ENCODE data around the gene NAPEPLD.
"Not testable (repeated sequence)": the region's sequence is repeated elsewhere in the genome, so short reads cannot be mapped to it uniquely, and the experiment has no call there.

The NAPEPLD gene

DNA sequence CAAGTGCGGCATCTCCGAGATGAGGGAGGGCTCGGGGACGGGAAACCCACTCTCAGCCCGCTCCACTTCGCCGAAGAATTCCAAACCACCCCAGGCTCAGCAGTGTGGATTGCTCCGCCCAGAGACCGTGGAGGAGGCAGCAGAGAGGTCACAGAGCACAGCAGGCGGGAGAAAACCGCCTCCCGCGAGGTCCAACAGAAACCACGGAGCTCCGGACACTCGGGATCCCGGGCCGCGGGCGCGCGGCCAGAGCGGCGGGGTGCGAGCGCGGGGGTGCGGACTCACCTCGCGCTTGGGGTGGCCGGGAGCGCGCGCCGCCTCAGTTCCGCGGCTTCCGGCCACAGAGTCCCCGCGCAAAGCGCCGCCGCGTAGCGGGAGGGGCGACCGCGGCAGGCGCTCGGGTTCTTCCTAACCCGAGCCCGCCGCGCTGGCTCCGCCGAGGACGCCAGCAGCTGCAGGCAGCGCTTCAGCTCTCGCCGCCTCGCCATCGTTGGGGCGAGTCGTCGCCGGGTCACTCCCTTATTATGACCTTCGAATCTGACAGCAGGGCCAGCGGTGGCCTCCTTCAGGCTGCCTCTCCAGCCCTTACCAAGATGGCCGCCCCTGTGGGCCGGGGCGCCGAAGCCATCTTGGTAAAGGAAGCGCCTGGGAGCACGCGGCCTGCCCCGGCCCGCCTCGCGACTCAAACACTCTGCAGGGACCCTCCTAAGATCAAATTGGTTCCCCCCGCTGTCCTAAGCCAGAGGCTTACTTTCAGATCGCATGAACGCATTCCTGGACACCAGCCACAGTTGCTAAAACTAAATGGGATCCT, at the start of gene NAPEPLD:
NAPEPLD (minus strand) TSS at position 106 of the 814 bp plus-strand sequence. CDS start 20,323 bp downstream, outside the sequence.
- DNase-seq (ENCODE audit: low spot score): peak; percentile 94

DNA sequence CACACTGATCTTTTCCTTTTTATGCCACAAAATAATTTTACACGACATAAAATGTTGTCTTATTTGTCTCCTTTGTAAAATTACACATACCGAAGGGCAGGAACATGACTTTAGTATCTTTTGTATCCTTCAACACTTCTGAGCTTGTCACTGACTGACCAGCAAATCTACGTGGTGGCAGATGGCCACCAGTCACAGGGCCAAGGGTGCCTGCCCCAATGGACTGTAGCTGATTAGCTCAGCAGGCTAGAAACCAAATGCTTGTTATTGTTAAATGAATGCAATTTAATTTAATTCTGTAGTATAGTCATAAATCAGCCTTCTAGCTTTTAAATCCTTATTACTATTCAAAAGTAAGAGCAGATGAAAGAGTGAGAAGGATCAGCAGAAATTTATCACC, 49.2 kb upstream of the NAPEPLD start:
- DNase-seq (ENCODE audit: low spot score): not testable (repeated sequence)

DNA sequence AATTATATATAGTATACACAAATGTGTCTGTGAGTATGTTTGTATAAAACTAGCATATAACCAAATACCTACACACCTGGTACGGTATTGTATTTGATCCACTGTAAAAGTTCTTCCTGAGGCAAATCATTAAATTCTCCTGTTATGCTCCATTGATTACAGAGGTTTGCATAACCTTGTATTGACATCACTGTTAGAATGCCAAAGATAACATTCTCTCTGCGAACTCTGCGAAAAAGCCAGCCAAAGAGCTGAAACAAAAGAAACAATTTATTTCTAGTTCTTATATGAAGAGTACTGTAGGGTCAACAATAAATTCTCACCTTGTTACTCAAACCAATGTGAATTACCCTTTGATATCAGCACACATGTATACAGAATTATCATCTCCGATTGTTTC, 46.5 kb upstream of the NAPEPLD start:
- not testable (repeated sequence) for DNase-seq (ENCODE audit: low spot score)

DNA sequence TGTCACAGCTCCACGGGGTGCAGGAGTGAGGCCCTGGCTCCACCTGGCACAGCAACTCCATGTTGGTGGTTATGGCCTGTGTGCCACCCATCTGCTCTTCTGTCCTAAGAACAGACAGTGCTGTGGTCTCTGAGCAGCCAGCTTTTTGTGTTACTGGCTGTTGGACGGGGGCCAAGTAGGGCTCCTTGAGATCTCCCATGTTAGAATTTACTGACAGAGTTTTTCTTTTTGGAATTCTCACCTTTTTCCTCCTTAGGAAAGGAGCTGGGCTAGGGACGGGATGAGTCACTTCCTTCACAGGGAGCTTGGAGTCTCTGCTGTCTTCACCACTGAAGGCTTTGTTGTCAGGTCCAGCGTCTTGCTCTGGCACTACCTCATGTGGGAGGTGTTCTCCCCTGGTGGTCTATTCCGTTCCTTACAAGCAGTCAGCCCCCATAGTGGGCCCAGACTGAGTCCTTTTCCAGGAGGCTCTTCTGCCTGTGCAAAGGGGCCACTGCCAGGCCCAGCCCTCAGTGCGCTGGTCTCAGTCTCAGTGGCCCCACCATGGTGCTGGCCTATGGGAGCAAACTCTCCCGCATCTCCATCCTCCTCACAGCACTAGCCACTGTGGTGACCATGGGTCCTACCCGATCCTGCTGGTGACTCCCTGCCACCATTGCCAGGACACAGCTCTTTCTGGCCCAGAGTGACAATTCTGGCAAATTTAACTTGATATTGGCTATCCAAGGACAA, 23.7 kb upstream of the NAPEPLD start:
- DNase-seq (ENCODE audit: low spot score): not testable (repeated sequence)

DNA sequence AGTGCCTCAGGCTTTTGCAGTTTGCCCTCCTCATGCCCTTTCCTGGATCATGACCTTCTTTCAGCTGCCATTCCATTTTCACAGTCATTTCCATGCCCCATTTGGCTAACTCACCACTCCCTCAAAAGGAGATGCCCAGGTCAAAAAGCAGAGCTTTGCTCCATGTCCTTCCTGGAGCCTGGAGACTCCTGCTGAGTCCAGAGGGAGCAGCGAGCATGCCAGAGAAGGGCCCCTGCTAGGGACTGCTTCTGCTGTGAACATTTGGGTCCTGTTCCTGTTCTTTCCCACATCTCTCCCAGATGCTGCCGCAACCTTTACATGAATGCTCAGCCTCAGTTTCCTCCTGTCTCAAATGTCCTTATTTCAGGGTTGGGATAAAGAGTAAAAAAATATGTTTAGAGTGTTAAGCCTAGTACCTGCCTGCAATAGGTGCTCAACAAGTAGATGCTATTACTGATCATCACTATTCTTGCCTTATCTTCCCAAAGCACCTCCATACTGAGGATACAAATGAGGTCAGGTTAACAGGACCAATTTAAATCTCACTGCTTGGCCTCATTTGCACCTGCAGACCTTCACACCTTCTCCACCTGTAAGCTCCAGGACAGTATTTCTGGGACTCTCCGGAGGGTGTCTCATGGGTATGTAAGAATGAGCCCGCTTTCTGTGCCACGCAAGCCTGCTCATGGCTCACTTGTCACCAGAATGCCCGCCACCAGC, 23.0 kb upstream of the NAPEPLD start:
- not testable (repeated sequence) for DNase-seq (ENCODE audit: low spot score)

DNA sequence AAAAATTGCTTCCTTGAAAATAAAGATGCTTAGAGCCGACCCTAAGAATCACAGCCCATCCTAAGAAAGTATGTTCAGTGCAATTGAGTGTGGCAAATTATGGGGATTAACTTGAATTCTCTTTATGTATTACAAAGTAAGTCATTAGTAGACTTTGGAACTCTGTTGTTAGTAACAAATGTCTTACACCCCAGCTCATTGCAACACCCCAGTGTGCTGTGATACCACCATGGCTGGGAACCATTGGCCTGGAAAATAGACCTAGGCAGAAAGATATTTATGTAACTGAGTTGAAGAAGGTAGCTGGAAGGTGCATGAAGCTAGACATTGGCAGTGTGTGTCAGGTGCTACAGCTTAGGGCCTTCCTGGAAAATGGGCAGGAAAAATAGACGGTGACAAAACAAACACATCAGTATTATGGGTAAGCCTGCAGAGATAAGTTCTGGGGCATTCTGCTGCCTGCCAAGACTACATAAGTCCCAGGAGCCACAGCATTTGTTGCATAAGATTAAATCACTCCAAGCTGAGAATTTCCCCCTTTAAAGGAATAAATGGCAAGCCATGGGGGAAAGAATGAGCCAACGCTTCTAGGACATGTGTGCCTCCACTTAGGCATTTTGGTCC, 18.1 kb upstream of the NAPEPLD start:
- not testable (repeated sequence) for DNase-seq (ENCODE audit: low spot score)

DNA sequence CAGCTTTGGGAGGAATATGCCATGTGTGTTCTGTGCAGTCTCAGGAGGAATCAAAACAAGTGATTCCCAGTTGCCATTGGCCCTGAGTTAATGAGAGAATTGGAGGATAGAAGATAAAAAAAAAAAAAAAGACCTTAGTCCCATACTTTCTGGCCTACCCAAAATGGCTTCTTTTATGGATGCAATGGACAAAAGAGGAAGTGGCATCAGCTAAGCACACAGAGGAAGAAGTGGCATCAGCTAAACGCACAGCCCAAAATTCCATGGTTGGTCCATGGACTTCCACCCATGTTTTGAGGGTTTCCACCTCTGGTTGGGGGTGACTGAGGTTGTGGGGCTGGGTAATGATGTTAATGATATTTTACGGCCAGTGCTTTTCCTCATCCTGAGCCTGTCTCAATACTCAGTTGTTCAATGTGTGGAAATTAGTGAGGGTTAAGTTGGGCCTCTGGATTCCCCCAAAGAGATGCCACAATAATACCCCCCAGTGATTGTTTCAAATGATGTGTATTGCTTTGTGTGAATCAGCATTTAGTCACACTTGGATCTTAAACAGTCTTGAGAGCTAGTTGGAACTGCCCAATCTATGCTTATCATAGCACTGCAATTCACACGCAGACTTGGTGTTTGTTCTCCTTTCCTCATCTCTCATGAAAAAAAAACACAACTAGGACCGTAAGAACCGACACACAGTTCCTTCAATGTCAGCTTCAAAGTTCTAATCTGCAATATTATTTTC, 14.4 kb upstream of the NAPEPLD start:
- not testable (repeated sequence) for DNase-seq (ENCODE audit: low spot score)

DNA sequence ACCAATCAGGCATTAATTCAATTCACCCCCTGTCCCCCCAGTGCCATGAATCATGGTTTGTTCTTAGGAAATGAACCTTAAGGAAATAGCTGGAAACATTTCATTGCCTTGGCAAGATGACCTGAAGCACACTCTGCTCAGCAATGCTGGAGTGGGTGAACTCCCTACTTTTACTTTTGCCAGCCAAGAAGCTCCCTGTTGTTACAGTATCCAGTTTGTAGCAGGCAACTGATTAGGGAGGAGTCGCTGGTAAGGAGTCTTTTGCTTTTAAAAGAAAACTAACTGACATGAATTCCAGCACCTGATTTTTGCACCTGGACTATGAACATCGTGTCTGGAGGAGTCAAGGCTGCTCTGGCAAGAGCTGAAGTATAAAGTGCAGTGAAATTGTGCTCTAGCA, 13.7 kb upstream of the NAPEPLD start:
- DNase-seq (ENCODE audit: low spot score): not testable (repeated sequence)

DNA sequence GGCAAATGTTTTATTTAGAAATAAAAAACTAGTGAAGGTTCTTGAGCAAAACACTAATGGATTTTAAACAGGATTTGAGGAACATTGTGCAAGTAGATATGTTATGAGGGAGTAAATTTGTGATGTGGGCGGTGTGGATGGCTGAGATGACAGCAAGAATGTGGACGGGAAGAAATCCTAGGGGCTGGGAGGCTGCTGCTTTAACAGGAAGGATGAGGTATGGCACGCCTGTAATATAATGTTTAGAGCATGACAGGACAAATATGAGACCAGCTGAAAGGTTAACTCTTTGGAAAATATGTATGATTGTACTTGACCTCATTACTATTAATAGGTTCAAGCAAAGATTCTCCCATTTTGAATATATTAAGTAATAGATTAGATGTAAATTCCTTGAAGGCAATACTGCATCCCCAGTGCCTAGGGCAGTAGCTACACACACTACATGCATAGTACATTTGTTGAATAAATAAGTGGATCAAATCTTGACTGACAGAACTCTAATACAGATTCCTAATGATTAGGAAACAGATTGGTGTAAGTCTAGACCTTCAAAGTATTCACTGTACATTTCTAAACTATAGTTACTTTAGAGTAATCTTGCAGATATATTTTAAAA, 13.2 kb upstream of the NAPEPLD start:
- DNase-seq (ENCODE audit: low spot score): not testable (repeated sequence)

DNA sequence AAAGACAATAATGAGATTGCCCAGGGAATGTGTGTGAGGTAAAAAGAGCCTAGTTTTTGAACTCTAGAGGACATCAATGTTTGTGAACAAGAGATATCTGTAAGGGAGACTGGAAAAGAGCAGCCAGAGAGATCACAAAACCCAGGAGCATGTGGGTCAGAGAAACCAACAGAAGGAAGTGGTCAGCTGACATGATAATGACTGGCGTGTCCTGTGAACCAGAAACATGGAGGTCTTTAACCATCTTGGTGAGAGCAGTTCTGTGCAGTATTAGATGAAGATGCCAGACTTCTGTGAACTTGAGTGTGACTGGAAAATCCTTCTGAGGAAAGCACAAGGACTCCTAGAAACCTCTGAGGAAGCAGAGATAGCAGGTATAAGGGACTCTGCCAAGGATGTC, 10.2 kb upstream of the NAPEPLD start:
- DNase-seq (ENCODE audit: low spot score): not testable (repeated sequence)

DNA sequence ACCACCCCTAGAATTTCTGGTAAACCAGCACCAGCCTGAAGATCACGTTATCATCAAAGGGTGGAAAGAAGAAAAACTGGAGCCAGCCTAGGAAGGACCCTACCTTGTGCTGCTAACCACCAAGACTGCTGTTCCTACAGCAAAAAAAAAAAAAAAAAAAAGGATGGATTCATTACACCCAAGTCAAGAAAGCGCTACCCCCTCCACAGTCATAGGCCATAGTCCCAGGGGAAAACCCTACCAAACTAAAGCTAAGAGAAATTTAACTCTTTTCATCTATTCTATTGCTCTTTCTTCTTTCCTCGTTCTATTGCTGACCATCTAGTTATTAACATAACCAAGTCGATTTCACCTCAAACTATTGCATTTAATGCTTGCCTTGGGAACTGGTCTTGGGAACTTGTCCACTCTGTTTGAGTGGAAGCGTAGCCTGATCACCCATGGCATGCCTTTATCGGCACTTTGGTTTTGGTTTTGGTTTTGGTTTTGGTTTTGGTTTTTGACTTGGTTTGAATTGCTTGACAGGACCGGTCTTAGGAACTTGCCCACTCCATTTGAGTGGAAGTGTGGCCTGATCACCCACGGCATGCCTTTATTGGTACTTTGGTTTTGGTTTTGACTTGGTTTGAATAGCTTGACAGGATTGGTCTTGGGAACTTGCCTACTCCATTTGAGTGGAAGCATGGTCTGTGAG, 6.6 kb upstream of the NAPEPLD start:
- not testable (repeated sequence) for DNase-seq (ENCODE audit: low spot score)

DNA sequence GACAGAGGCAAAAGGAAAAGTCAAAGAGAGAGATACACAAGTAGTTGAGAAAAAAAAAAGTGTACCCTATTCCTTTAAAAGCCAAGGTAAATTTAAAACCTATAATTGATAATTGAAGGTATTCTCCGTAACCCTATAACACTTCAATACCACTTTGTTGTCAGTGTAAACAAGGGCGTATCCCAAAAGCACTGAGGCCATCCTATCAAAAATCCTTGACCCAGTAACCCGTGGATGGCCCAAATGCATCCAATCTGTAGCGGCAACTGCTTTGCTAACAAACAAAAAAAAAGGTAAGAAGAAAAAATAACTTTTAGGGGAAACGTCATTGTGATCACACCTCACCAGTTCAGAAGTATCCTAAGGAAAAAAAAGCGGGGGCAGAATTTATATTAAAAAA, 5.1 kb upstream of the NAPEPLD start:
- DNase-seq (ENCODE audit: low spot score): no peak

DNA sequence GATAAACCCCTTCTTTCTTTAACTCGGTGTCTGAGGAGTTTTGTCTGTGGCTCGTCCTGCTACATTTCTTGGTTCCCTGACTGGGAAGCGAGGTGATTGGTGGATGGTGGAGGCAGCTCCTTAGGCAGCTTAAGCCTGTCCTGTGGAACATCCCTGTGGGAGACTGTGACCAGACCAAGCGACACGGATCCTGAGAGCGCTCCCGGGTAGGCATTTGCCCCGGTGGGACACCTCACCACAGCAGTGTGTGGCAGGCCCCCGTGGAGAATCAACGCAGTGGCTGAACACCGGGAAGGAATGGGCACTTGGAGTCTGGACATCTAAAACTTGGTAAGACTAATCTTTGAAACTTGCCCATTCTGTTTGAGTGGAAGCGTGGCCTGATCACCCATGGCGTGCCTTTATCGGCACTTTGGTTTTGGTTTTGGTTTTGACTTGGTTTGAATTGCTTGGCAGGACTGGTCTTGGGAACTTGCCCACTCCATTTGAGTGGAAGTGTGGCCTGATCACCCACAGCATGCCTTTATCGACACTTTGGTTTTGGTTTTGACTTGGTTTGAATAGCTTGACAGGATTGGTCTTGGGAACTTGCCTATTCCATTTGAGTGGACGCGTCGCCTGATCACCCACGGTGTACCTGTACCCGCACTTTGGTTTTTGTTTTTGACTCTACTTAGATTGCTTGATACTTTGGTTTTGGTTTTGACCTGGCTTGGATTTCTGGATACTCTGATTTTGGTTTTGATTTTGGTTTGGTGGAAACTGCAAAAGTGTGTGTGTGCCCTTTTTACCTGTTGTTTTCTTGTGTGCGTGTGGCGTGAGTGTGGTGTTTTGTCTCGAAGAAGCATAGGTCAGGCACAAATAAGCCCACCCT, 4.1 kb upstream of the NAPEPLD start:
- not testable (repeated sequence) for DNase-seq (ENCODE audit: low spot score)

DNA sequence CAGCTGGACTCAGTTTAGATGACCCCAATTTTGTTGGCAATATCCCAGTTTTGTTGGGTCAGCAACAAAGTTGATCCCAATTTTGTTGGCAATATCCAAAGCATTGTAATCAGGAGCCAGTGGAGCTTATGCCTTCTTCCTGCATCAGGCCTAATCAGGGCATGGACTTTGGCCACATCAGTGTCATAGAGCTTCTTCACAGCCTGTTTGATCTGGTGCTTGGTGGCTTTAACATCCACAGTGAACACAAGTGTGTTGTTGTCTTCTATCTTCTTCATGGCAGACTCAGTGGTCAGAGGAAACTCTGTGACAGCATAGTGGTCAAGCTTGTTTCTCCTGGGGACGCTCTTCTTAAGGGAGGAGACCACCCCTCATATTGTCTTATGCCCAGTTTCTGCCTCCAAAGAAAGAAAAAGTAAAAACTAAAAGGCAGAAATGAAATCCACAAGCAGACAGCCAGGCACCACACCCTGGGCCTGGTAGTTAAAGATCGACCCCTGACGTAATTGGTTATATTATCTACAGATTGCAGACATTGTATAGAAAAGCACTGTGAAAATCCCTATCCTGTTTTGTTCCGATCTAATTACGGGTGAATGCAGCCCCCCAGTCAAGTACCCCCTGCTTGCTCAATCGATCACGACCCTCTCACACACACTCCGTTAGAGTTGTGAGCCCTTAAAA, 3.2 kb upstream of the NAPEPLD start:
- DNase-seq (ENCODE audit: low spot score): not testable (repeated sequence)

DNA sequence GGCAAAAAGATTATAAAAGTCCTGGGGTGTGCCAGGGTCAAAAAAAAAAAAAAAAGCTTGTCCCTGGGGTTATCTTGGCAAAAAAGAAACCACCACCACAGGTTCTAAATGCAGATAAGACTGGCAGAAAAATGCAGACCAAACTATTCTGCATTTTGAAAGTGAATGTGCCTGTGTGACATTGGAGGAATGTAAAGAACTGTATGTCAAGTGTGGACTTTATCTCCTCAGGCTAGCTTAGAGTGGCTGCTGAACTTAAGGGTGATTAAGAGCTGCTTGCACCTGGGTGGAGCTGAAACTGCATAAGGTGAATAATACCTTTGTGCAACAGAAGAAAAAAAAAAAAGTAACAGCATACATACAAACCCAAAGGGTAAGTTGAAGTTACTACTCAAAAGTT, 1.3 kb upstream of the NAPEPLD start:
- DNase-seq (ENCODE audit: low spot score): no peak

DNA sequence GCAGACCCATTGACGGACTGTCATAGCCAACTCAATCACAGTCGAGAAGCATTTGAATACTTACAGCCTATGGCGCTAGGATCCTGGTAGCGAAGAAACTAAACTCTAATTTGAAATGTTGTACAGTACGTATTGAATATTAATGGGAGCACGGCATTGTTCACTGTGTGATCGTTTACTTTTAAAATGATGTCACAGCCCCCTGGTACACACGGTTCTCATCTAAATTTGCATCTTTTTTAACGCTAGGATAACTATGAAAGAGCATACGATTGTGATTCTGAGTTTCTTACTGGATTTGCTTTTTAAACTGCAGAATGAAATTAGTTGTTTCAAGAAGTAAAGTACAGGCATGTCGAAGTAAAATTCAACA, 895 bp upstream of the NAPEPLD start:
- no peak for DNase-seq (ENCODE audit: low spot score)

DNA sequence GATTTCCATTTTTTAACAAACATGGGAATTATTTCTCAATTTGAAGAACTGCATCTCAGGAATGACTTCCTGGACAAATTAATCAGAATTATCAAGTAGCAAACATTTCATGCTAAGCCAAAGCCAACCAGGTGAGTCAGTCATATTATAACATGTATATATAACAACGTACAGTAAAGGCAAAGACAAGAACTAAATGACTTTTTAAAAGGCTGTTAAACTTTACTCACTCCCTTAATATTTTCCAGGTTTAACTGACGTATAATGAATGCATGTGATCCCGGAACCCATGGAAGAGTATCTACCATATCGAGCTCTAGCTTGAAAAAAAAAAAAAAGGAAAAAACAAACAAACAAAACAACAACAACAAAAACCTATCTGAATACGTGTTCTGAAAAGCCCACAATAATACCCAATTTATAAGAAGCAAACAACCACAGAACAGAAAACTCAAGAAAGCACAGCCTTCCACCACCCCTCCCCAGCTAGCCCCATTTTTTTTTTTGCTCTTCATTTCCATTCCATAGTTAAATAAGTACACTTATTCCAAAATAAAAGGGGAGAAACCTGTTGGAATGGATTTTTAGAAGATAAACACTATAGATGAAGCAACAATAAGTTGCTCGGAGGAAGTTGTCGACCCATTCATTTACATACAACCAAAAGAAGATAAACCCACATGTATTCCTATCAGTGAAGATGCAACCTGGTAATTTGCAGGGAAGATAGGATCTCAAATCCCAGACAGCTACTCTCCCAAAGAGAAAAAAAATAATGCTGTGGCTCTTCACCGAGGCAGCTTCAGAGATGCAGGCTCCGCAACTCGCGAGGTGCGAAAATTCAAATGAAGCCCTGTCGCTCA, 537 bp downstream of the NAPEPLD start:
- no peak for DNase-seq (ENCODE audit: low spot score)

DNA sequence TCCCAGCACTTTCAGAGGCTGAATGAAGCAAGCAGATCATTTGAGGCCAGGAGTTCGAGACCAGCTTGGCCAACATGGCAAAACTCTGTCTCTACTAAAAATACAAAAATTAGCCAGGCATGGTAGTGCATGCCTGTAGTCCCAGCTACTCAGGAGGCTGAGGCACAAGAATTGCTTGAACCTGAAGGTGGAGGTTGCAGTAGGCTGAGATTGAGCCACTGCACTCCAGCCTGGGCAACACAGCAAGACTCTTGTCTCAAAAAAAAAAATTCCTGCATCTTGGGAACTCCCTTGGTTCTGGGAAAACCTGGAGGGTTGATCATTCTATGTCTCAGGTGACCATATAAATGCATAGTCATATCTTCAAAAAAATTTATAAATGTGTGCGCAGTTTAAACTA, 4.1 kb downstream of the NAPEPLD start:
- not testable (repeated sequence) for DNase-seq (ENCODE audit: low spot score)

All from AG08395 (cell line).